HG03457 (cell line): Measurements from ENCODE around the gene ATP1B4.
"Not testable (repeated sequence)": the region's sequence is repeated elsewhere in the genome, so short reads cannot be mapped to it uniquely, and the experiment has no call there.

Source experiments
- ATAC-seq: cut with Tn5 transposase; IDR thresholded peaks from one replicate; pipeline ENCODE4 v1.9.1; 2021; ENCODE audit warnings: moderate number of reproducible peaks; ENCODE audit not compliant: unreplicated experiment

The ATP1B4 gene

DNA sequence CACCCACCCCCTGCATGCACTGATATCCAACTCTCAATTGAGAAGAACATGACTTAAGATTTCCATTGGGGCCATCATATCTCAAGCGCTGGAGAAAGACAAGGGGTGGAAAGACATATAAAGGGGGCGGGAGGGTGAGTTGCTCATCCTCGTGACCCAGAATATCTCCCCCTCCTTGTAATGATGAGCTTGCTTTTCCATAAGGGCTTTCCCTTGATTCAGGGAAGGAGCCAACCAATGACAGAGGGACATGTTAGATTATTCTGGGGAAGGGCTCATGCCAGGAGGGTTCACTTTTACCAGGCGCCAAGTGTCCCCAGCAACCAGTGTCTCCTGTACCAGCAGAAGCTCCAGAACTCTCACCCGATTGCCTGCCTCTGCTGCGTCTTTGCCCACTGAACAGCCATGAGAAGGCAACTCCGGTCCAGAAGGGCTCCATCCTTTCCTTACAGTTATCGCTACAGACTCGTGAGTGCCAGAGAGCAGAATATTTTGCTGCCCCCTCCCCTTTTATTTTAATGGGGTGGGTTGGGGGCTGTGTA lies at the start of gene ATP1B4:
Gene ATP1B4 (plus strand): TSS at position 326 of the 542 bp plus-strand sequence. CDS start 80 bp downstream, at position 406.
- no peak for ATAC-seq

DNA sequence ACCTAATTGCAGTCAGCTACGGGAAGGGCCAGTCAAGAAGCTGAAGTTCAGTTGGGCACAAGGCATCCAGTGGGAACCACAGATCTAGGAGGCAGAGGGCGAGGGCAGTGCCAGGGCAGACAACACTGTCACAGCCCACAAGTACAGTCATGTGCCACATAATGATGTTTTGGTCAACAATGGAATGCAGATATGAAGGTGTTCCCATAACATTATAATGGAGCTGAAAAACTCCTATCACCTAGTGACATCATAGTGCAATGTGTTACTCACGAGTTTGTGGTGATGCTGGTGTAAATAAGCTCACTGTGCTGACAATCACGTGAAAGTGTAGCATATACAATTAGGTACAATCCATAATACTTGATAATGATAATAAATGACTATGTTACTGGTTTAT lies 46.1 kb upstream of the ATP1B4 start:
- ATAC-seq = no peak

DNA sequence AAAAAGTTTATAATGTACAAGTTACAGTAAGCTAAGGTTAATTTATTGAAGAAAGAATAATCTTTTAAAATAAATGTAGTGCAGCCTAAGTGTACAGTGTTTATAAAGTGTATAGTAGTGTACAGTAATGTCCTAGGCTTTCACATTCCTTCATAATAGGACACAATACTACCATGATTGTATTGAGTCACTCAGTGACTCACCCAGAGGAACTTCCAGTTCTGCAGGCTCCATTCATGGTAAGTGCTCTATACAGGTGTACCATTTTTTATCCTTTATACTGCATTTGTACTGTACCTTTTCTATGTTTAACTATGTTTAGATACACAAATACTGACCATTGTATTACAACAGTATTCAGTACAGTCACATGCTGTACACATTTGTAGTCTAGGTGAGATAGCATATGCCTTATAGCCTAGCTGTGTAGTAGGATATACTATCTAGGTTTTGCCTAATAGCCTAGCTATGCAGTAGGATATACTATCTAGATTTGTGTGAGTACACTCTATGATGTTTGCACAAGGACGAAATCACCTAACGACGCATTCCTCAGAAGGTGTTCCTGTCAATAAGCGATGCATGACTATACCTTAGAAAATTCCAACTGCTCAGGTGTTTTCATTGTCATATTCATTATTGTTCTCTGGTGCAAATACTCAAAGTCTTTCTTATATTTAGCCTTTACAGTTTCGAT lies 45.2 kb upstream of the ATP1B4 start:
- ATAC-seq = no peak

DNA sequence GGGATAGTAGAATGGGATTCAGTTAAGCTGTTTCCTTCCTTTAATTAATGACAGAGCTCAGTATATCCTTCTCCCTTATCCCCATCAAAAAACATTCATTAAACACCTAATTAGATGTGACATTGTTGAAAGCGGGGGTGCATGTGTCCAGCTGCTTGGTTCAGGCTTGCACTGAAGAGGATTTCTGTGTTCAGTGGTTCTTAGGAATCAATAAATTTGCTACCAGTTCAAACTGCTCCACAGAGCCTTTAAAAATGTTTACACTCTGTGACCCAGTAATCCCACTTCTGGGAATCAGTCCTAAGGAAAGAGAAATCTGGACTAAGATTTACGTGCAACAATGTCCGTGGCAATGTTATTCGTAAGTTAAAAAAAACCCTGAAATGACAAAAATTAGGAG lies 43.5 kb upstream of the ATP1B4 start:
- no peak for ATAC-seq

DNA sequence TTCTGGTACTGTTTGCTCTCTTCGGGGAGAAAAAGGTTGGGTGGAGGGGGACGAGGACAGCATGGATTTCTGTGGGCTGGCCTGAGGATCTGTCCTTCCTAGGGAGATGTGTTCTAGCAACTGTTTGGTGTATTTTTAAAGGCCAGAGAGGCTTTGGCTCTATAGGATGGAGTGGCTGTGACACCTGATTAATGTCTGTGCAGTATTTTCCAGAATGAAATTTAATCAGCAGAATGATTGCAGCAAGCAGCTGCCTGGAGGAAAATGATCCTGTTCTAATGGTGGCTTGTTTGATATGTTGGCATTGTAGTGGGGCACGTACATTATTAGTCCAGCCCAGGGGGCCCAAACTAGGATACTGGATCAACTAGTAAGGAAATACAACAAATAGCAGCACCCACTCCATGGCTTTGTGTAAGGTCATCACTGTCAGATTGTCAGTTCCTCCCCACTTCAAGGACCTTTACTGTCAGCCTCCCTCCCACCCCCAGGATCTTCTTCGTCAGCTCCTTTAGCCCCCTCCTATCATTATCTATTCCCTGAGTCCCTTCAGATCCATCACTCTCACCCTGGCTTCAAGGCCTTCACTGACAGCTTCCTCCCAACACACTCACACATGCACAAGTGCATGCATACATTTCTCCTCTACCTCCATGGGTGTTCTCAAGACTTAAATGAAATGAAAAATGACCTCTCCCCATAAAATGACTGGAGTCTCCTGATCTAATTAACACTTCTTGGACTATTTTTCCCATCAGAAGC lies 40.2 kb upstream of the ATP1B4 start:
- ATAC-seq = no peak

DNA sequence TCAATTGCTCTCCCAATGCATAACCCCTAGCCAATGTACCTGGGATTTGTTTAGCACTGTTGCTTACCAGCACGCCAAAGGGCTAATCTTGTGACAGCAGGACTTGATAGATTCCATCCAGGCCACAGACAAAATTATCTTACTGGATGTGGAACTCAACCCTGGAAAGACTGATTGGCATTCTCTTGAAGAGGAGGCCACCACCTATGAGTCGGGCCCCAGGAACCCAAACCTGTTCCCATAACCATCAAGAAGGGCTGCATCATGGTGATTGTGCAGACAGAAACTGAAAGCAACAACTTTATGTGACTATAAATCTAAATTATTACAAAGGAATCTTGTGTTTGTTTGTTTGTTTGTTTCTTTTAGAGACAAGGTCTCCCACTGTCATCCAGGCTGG lies 30.8 kb upstream of the ATP1B4 start:
- no peak for ATAC-seq

DNA sequence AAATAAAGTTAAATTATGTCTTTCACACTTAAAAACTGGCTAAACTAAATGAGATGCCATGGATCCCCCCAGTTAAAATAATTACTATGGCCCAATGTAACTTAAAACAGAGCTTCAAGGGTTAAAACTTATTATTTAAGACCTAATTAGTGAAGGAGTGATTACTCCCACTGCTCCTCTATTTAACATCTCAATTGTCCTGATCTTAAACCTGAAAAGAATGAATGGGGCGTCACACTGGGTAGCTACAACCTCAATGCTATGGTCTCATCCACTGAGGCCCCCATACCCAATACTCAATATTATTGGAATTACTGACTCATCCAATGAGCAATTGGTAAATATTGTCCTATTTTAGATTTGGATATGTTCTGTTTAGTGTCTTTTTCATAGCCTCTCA lies 29.5 kb upstream of the ATP1B4 start:
- no peak for ATAC-seq

DNA sequence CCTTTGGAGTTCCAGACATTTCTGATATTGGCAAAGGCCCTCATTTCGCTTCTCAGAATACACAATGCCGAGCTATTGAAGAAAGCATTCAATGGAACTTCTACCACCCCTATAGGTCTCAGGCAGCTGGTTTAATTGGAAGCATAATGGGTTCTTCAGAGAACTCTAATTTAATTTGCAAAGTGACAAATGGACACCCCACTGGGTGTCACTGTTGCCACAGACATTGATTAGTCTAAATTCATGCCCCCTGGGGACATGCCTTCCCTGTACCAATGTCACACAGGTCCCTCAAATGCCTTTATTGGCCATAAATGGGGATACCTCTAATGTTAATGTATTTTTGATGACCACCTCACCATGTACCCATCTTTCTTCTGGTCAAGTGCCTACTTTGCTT lies 27.7 kb upstream of the ATP1B4 start:
- ATAC-seq = no peak

DNA sequence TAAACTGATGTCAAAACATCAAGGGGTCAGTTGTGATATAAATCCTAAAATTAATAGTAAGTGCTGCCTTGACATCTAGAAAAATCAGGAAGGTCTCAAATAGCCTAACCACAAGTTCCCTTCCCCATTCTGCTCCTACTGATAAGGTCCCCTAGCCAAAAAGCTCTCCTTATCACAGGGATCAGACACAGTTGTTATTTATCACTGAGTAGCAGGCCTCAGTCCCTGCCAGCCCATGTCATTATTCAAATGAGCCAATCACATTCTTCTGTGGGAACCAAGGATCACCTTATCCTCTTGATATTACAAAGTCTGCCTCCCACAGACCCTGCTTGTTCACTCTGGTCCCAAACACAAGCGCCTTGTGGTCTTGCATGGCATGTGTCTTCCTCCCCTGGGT lies 27.3 kb upstream of the ATP1B4 start:
- no peak for ATAC-seq

DNA sequence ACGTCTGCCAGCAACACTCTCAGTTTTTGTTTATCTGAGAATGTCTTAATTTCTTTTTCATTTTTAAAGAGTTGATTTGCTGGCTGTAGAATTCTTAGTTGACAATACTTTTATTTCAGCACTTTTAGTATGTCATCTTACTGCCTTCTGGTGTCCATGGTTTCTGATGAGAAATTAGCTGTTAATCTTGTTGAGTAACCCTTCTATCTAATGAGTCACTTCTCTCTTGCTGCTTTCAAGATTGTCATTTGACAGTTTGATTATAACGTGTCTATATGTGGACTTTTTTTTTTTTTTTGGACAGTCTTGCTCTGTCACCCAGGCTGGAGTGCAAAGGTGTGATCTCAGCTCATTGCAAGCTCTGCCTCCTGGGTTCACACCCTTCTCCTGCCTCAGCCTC lies 26.6 kb upstream of the ATP1B4 start:
- ATAC-seq = no peak

DNA sequence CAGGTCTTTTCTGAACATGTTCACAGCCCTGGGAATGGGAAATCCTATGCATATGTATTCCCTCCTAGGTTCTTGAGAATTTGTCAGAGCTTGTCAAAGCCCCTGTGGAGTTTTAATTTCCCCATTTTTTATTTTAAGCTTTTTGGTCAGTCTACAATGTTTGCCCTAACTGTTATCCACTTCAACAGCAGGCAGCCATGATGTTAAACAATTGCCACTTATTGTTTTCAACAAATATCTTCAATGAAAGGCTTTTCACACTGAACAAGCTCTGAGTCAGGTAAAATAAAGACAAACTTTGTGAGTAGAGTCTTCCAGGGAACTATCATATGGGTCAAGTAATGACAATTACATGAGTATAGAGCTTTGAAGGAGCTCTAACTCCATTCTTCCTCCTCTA lies 25.0 kb upstream of the ATP1B4 start:
- ATAC-seq = no peak

DNA sequence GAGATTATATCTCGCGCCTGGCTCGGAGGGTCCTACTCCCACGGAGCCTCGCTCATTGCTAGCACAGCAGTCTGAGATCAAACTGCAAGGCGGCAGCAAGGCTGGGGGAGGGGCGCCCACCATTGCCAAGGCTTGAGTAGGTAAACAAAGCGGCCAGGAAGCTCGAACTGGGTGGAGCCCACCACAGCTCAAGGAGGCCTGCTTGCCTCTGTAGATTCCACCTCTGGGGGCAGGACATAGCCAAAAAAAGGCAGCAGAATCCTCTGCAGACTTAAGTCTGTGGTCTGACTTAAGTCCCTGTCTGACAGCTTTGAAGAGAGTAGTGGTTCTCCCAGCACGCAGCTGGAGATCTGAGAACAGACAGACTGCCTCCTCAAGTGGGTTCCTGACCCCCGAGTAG lies 17.3 kb upstream of the ATP1B4 start:
- ATAC-seq = not testable (repeated sequence)

DNA sequence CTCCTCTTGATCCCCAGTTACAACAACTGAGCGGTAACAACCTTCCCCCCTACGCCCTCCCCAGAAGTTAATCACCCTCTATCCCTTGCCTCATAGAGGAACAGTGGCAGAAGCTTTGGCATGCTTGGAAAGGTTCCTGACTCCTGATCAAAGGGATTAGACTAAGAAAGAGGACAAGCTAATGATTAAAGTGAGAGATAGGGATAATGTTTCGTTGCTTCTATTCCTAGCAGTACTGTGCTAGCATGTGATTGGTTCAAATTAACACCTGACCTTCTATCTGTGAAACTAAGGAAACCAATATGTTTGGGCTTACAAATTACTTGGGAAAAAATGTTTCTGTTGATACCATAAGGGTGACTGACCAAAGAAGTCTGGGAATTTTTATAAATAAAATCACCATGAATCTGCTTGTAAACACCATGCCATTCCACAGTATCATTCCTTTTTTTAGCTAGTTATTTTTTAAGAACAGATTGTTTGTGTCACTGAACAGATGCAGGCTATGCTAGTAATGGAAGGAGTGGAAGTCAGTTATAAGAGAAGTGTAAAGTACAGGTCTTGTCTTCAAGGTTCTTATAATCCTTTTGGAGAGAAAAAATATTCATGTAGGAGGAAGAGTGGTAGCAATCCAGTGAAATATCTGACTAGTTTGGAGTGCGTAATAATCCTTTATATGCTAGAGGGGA lies 11.3 kb upstream of the ATP1B4 start:
- no peak for ATAC-seq

DNA sequence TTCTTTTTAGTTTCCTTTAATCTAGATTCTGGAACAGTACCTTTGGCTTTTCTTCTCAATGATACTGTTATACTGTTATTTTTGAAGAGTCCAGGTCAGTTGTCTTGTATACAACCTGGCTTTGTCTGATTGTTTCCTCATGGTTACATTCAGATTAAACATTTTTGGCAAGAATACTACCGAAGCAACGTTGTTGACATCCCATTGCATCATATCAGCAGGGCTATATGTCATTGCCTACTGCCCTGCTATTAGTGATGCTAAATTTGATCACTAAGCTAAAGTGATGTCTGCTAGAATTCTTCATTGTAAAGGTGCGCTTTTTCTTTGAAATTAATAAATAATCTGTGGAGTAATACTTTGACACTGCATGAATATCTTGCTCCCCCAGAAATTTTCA lies 5.8 kb upstream of the ATP1B4 start:
- ATAC-seq = no peak

DNA sequence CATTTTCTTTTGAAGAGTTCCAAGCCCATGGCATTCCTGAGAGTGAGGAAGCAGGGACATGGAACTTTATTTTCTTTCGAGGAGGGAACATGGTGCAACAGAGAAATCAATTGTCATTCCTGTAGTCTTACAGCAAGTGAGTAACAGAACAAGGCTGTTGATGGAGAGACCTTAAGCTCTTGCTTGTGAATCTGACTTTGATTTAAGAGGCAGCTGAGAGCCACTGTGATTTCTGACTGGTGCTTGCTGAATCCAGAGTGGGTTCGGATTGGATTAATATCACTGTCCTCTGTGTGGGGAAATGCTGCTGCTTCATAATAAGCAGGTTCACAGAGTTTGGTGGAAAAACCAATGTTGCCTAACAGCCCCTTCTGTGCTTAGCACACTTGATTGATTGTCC lies 4.7 kb upstream of the ATP1B4 start:
- ATAC-seq = no peak

DNA sequence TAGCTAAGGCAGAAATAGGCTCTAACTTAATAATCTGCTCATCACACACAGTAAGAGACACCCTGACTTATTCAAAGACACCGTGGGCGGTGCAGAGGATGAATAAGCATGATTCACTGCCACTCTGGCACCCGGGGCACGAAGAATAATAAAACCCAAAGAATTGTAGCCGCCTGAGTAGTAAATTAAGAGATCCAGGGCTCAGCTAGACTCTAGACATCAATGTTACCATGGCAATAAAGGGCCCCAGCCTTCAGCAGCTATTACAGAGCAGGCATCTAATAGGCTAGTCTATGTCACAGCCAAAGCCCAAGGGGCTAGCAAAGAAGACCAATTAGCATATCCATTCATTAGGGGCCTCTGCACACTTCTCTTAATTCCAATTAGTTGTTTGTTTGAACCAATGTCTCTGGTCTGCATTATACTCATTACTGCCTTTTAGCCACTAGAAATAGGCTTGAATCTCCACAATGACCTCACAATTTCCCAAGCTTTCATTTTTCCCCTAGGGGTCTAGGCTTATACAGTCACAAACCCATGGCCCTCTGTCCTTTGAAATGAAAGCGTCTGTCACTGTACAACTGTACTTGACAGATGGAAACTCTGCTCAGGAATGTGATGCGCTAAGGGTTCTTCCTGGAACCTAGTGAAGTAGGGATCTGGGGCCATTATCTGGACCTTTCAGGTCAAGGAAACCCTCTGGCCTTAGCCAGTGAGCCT lies 3.0 kb upstream of the ATP1B4 start:
- no peak for ATAC-seq

DNA sequence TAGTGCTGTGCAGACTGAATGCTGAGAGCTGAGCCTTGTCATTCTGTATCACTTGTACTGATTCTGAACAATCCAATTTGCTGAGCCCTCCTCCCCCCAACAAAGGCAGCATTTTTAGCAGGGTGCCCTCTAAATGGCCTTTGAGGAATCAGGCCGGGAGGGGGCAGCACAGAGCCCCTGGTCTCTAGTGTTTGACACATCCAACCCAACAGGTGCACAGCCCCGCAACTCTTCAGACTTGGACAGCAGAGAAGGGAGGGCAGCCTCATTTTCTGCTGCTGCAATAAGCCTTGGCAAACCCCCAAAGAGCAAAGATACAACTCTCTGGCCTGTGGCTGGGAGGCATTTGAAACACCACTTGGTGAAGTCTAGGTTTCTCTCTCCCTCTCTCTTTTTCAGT lies 3.4 kb downstream of the ATP1B4 start:
- no peak for ATAC-seq

DNA sequence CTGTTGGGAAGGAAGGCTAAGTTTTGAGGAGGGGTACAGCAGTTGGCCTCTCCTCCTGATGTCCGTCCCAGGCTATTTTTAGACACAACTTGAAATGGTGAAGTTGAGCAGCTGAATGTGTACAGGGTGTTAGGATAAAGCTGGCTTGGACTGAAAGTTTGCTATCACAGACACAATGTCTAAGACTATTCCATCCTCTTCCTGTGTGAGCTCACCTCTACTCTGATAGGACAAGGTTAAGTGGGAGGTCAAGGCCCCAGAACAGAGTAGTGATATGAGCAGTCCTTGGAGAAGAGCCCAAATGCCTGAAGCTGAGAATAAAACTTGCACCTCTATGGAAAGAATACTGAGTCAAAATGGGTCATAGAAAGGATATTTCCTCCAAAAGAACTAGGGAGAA lies 4.1 kb downstream of the ATP1B4 start:
- no peak for ATAC-seq

DNA sequence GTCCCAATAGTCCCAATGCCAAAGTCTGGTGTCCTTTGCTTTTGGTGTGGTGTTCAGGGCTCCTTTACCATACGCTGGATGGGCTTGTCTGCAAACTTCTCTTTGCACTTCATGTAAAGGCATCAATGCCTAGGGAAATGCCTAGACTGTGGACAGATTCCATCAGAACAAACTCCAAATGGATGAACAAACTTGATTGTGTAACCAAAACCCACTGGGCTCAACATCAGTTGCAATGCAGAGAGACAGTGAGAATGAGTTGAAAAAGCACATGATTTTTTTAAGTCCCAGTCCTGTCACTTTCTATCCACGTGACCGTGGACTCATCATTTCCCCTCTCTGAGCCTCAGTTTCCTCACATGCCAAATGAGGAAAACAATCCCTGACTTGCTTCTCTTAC lies 4.9 kb downstream of the ATP1B4 start:
- ATAC-seq = no peak

DNA sequence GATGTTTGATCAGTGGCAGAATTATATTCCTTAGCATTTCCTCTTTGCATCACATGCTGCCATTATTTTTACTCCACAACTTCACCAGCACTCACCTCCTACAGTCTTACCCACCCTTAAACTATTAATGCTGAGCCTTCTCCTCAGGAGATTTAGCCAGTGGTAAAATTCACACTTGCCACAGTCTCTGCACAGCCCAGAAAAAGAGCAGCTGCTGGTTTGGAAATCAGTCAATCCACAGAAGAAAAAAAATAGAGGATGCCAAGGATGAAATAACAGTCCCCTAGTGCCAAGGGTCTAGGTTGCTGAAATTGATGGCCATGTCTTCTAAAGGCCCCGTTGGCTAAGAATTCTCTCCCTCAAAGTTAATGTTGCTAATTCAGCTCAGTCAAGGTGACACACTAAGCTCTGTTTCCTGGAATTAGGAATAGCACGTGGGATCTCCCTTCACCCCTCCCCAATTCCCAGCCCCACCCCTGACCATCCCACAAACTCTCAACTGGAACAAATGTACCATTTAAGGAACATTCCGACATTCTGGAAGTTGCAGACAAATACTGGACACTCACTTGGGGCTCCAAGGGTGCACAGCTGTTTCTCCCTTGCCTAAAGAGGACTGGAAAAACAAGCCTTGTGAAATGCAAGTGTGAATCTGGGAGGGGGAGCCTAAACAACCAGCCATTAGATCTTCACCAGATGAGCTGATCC lies 5.7 kb downstream of the ATP1B4 start:
- ATAC-seq = no peak
